Psoas muscle (tissue), 8 donors: Measurements from ENCODE around the gene ERC2. TPM values are rescaled to one million over a fixed set of nuclear protein-coding genes. Genes with fewer than 3 reads are reported as not detected.

ENCODE experiments used
- ATAC-seq, 4 donors: fragments of 200-7000 bp; cut with Tn5 transposase; one replicate each; pipeline ENCODE4 v1.9.1; 2020; ENCODE audit warnings: moderate library complexity in 3 of 4, mild to moderate bottlenecking in 2 of 4
- DNase-seq, 2 donors: peaks; one replicate each; pipeline ENCODE4 v3.0.0-alpha.2; 2020
- H3K27ac ChIP-seq: fragments of 200-600 bp; one replicate; pipeline ENCODE4 v1.8.0; 2022
- H3K27me3 ChIP-seq, 3 donors: fragments of 200-600 bp in 1 of 3; one replicate each; pipeline versions ENCODE4 v1.6.1 to v1.8.0; 2013 to 2022; ENCODE audit warnings: low read length in 2 of 3, mild to moderate bottlenecking in 2 of 3, moderate library complexity in 1 of 3; ENCODE audit not compliant: insufficient read depth in 3 of 3
- H3K36me3 ChIP-seq, 2 donors: fragments of 200-600 bp in 1 of 2; one replicate each; pipeline versions ENCODE4 v1.6.1 to v1.8.0; 2013 to 2022; ENCODE audit warnings: low read depth in 1 of 2, mild to moderate bottlenecking in 1 of 2, moderate library complexity in 1 of 2; ENCODE audit not compliant: insufficient read depth in 1 of 2
- H3K4me1 ChIP-seq: fragments of 200-600 bp; one replicate; pipeline ENCODE4 v1.8.0; 2022
- H3K4me3 ChIP-seq: fragments of 200-600 bp; one replicate; pipeline ENCODE4 v1.8.0; 2022; ENCODE audit warnings: mild to moderate bottlenecking
- H3K9me3 ChIP-seq: fragments of 200-600 bp; one replicate; pipeline ENCODE4 v1.8.0; 2022
- WGBS, 3 donors: extraction: QIAGEN DNeasy Blood & Tissue Kit; methylation state at CpG; one replicate each; pipeline versions ENCODE4 v1.1.6 to v1.1.7; 2013; 5-methylcytosine and 5-hydroxymethylcytosine counted together
- intact Hi-C, 2 donors: fragments of 100-400 bp; cut with DNase I; formaldehyde crosslinking; loops; one replicate each; pipeline versions ENCODE4 v1.11.0 to v1.14.2; 2022
- polyA plus RNA-seq, 3 donors: library from polyadenylated mRNA; stranded (reverse); fragments of 200-250 nt; gene quantifications; one replicate each; pipeline ENCODE4 v1.2.3, GENCODE V29; 2013
- total RNA-seq, 4 donors: library from RNA; stranded (reverse); fragmentation: NEBNext Ultra II Directional in 2 of 4; extraction: Animal tissue kit (Norgen Biotek cat#: 25700) in 2 of 4; gene quantifications; one replicate each; pipeline versions ENCODE4 v1.2.1 to v1.2.4, GENCODE V29; 2021 to 2023
- TF ChIP-seq, protein P1 (sequence below): fragments of 200-600 bp; IDR thresholded peaks from one replicate; pipeline ENCODE4 v1.8.0; 2022; ENCODE audit warnings: antibody characterized with exemption
- donor health status: healthy with polysubstance abuse.
- donor health status: DM: no; HTN: no; CAD: no; lungs with moderate emphysema.
- donor health status: Bipolar disorder and iron deficiency.
- donor health status: healthy.
- donor health status: DM: yes; HTN: yes; CAD: no.
- donor health status: DM: no; HTN: no; CAD: no.
- donor health status: DM: no; HTN: no; CAD: no.
- donor health status: DM: yes; HTN: yes; CAD: no.

ERC2 gene
- total and polyA plus RNA-seq, 7 donors: 0.04 to 0.15 TPM; not detected in 5

GRCh38 chr3:55598224-55598623 lies 870.0 kb downstream of the ERC2 start:
- Histone ChIP-seq H3K4me3 (no peak overlapping the region), H3K27ac (no peak overlapping the region), H3K4me1 (no peaks in the 10 kb centered on the region), H3K27me3 (no peaks in the 10 kb centered on the region), H3K9me3 (no peaks in the 10 kb centered on the region), H3K36me3 (no peaks in the 10 kb centered on the region)
- ATAC-seq (no peak), DNase-seq (no peak)
- intact Hi-C loops: no loop called here
- 83 to 94% (median 86%) methylated on average over 2 of the region's 2 CpGs for WGBS, 3 donors
- TF ChIP-seq, protein P1, sequence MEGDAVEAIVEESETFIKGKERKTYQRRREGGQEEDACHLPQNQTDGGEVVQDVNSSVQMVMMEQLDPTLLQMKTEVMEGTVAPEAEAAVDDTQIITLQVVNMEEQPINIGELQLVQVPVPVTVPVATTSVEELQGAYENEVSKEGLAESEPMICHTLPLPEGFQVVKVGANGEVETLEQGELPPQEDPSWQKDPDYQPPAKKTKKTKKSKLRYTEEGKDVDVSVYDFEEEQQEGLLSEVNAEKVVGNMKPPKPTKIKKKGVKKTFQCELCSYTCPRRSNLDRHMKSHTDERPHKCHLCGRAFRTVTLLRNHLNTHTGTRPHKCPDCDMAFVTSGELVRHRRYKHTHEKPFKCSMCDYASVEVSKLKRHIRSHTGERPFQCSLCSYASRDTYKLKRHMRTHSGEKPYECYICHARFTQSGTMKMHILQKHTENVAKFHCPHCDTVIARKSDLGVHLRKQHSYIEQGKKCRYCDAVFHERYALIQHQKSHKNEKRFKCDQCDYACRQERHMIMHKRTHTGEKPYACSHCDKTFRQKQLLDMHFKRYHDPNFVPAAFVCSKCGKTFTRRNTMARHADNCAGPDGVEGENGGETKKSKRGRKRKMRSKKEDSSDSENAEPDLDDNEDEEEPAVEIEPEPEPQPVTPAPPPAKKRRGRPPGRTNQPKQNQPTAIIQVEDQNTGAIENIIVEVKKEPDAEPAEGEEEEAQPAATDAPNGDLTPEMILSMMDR: no peak

- intact Hi-C loops: no loop called here
- 81 to 91% (median 86%) methylated on average over 4 of the region's 4 CpGs for WGBS, 3 donors
- DNase-seq (no peak), ATAC-seq (no peak)
- Histone ChIP-seq H3K27me3 (peaks cover 0 to 2% (median 0%) of the 10 kb centered on the region in 3 donors), H3K4me1 (no peaks in the 10 kb centered on the region), H3K36me3 (no peaks in the 10 kb centered on the region), H3K9me3 (no peaks in the 10 kb centered on the region), H3K4me3 (no peak overlapping the region), H3K27ac (no peak overlapping the region)
- TF ChIP-seq, protein P1: no peak
Observed at GRCh38 chr3:55597641-55598040, 870.6 kb downstream of the ERC2 start.

GRCh38 chr3:55596212-55596611 lies 872.1 kb downstream of the ERC2 start:
- H3K4me3 ChIP-seq: no peak overlapping the region
- TF ChIP-seq, protein P1: no peak
- H3K36me3 ChIP-seq: no peaks in the 10 kb centered on the region
- H3K9me3 ChIP-seq: no peaks in the 10 kb centered on the region
- intact Hi-C loops: no loop called here
- ATAC-seq (no peak), DNase-seq (no peak)
- no peak overlapping the region for H3K27ac ChIP-seq
- 93 to 100% (median 100%) methylated on average over 2 of the region's 2 CpGs for WGBS, 3 donors
- H3K4me1 ChIP-seq: no peaks in the 10 kb centered on the region
- H3K27me3 ChIP-seq: peaks cover 0 to 2% (median 0%) of the 10 kb centered on the region in 3 donors

DNA sequence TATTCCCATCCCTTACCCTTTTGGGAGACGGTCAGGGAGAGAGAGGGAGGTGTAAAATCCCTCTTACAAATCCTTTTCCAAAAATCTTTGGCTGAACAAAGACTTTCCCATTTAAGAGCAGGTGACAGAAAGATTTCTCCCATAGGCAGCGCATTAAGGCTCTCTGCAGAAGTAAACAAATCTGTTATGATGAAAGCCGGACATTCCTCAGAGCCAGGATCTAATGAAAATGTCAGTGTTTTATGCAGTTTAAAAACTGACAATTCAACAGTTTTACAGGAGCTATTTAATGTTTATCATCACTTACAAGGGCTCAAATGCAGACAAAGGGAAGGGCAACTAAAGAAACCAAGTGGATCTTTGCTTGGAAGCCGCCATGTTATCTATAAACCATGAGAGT lies 872.8 kb downstream of the ERC2 start:
- no peaks in the 10 kb centered on the region for H3K9me3 ChIP-seq
- WGBS, 3 donors: 72 to 79% (median 72%) methylated on average over 4 of the region's 4 CpGs
- TF ChIP-seq, protein P1: no peak

DNA sequence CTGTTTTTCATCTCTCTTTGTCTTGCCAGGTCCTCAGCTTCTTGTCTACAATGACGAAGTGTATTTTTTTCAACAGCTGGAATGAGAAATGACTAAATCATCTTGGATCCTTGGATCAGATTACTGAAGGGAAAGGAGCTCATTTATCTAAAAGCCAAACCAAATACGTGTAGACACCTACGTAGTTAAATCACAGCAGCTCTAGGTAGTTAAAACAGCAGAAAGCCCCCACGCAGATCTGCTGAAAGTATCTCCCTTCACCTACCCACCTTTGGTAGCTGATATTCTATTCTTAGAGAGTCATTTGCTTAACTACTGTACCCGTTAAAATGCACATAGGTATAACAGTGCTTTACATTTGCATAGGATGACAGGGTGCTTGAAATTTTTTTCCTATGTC lies 875.7 kb downstream of the ERC2 start:
- ATAC-seq (no peak), DNase-seq (no peak)
- WGBS, 3 donors: 75 to 78% (median 78%) methylated on average over 5 of the region's 5 CpGs
- Histone ChIP-seq H3K9me3 (no peaks in the 10 kb centered on the region), H3K27ac (no peak overlapping the region), H3K4me3 (no peak overlapping the region), H3K27me3 (peaks cover 0 to 2% (median 0%) of the 10 kb centered on the region in 3 donors), H3K4me1 (no peaks in the 10 kb centered on the region), H3K36me3 (no peaks in the 10 kb centered on the region)
- intact Hi-C loops: no loop called here
- TF ChIP-seq, protein P1: no peak

More for the DNA sequence above, 872.8 kb downstream of the ERC2 start:
- H3K4me1 ChIP-seq: no peaks in the 10 kb centered on the region
- intact Hi-C loops: no loop called here
- ATAC-seq (no peak), DNase-seq (no peak)
- no peaks in the 10 kb centered on the region for H3K36me3 ChIP-seq
- H3K27ac ChIP-seq: no peak overlapping the region
- H3K4me3 ChIP-seq: no peak overlapping the region
- H3K27me3 ChIP-seq: peaks cover 0 to 2% (median 0%) of the 10 kb centered on the region in 3 donors
